HG02610 (cell line): ENCODE measurements around the gene SCML1.

Source experiments
- ATAC-seq: cut with Tn5 transposase; IDR thresholded peaks from one replicate; pipeline ENCODE4 v1.9.1; 2021; ENCODE audit warnings: mild to moderate bottlenecking, moderate library complexity; ENCODE audit not compliant: unreplicated experiment

Gene SCML1

DNA sequence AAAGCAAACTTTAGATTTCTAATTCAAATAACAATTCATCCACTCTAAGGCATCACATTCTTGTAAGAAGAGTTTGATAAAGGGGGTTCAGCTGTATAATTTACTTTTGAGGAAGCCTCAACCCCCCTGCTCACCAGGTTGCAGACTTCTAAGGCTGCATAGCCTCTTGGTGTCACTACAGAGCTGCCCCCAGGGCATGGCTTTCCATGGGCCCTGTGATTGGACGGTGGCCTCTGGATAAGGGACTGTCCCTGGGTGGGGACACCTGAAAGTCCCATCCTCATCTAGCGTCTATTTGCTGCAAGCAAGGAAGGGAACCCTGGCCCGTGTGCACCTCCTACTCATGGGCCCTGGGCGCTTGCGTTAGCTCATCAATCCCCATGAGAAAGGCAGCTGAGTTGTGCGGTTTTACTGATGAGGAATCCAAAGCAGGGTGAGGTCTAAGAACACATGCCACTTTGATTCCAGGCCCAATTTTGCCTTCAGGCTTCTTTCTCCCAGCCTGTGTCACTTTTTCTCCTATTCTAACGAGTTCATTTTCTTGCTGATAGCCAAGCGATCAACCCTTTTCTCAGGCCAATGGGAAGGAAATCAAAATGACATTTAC is 51.8 kb downstream of the SCML1 start:
- ATAC-seq: no peak

DNA sequence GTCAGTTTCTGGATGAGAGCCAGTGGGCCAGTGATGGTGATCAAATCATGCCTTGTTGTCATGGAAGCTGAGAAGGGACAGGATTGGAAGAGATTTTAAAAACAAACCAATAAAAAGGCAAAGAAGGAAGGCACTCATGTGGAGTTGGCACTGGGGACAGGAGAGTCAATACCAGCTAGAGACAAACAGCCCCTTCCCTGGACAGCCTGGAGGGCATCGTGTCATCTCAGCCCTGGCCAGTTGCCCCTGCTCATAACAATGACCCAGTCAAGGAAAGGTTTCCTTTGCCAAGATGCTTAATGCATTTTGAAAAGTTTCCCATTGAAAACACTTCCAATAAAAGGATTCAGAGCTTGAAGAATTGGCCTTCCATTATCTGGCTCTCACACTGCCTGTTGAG is 55.5 kb downstream of the SCML1 start:
- no peak for ATAC-seq

DNA sequence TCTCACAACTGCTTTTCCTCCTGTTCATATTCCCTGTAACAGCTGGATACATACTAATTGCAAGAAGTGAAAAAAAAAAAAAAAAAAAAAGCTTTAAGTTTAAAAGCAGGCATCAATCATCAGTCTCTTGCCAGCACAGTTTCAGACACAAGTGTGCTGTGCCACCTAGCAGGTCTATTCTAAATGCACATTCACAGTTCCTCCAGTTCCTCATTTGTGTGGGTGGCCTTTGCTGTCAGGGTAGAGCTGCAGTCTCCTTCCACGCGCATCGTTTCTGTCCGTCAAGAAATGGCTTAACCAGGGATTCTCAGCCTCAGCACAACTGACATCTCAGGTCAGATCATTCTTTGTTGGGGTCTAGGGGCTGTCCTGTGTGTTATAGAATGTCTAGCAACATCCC is 61.6 kb downstream of the SCML1 start:
- ATAC-seq: no peak

DNA sequence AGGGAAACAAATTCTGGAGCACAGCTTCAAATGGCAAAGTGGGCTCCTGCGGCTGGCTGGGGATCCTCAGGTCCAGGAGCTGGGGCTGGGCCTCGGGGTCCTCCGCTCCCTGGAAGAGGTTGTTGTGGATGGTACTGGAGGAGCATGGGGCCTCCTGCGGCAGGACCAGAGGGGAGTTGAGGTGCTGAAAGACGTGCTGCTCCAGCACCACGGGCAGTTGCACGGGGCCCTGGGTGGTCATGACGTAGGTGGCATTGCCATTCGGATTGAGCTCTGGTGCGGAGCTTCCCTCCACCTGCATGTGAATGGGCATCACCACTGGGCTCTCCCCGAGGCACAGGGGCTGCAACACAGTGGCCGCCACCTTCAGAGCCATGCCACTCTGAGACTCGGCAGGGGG is 64.1 kb downstream of the SCML1 start:
- ATAC-seq: no peak

DNA sequence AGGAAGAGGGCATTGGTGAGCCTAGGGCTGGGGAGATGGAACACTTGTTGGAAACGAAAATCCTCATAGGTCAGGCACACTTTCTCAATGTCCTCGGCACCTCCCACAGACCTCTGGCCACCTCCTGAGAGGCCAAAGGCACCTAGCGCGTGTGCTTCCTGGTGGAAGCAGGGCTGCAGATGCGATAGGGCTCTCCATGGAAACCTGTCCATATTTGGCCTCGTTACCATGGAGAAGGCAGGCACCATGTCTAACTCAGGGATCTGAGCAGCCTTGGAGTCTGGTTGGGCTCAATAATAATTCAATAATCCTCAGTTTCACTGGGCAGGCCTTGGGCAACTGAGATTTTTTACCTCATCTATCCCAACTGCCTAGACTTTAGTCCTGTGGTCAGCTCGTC is 65.5 kb downstream of the SCML1 start:
- no peak for ATAC-seq

DNA sequence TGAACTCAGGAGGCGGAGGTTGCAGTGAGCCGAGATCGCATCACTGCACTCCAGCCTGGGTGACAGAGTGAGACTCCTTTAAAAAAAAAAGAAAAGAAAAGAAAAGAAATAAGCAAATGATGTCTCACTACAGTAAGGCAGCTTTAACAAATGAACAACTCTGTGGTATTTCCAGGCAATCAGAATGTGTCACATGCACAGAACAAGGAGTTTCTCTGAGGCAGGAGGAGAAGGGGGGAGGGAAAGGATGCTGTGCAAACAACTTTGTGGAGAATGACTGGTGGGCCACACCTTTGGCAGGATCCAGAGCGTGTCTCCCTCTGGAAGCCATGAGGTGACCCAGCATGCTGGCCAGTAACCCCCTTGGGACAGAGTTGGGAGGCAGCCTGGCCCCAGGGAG is 66.2 kb downstream of the SCML1 start:
- no peak for ATAC-seq
